Sciatic nerve (tissue), 2 donors: Measurements from ENCODE around the gene TUBA4B. TPM values are rescaled to one million over a fixed set of nuclear protein-coding genes. Genes with fewer than 3 reads are reported as not detected.

Experiments used
- ATAC-seq: fragments of 200-7000 bp; cut with Tn5 transposase; one replicate; pipeline ENCODE4 v1.9.1; 2020; ENCODE audit warnings: mild to moderate bottlenecking, moderate library complexity
- DNase-seq: peaks from one replicate; pipeline ENCODE4 v3.0.0-alpha.2; 2020; ENCODE audit warnings: low spot score
- intact Hi-C: fragments of 100-400 bp; cut with DNase I; formaldehyde crosslinking; loops from one replicate; pipeline ENCODE4 v1.14.2; 2022
- total RNA-seq: library from RNA; stranded (reverse); fragmentation: NEBNext Ultra II Directional; extraction: Animal tissue kit (Norgen Biotek cat#: 25700); gene quantifications from one replicate; pipeline ENCODE4 v1.2.1, GENCODE V29; 2021
- donor health status: DM: no; HTN: no; CAD: no.
- donor health status: DM: no; HTN: no; CAD: no.

Gene TUBA4B
- total RNA-seq: not detected

DNA sequence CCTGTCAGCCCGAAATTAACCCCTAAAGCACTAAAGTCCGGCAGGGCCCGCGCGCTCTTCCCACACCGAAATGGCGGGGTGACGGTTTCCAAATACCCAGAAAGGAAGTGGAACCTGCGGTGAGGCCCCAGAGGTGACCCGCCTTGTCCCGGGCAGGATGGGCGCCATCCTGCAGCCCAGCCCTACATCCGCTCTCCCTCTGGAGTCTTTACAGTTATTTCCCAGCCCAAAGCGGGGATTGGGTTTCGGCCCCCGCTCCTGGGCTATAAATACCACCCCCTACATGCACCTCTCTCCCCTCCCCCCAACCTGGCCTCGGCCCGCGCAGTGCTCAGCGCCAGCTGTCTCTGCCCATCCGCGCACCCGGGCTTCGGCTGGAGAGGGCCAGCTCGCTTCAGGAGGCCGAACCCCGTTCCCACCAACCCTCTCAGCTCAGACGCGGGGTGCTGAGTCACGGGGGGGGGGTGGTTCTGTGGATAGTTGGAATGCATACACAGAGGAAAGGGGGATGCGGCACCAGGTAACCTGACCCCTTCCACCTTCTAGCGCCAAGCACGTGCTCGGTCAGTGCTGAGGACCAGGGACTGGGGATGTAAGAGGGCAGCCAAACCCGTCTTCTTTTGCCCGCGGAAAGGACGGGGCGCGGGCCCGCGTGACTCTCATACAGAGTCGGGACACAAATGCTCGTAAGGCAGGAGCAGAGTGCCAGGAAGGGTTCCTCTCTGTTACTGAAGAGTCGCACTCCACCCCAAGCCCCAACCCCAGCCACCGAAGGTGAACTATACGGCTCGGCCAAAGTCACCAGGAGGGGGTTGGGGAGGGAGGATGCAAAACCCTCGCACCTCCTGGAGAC lies at the start of gene TUBA4B:
TSS of gene TUBA4B (plus strand) at position 344 of the 853 bp plus-strand sequence. CDS start at position 509, 165 bp downstream.
- ATAC-seq: peak; percentile 43
- intact Hi-C loops: no loop called here

DNA sequence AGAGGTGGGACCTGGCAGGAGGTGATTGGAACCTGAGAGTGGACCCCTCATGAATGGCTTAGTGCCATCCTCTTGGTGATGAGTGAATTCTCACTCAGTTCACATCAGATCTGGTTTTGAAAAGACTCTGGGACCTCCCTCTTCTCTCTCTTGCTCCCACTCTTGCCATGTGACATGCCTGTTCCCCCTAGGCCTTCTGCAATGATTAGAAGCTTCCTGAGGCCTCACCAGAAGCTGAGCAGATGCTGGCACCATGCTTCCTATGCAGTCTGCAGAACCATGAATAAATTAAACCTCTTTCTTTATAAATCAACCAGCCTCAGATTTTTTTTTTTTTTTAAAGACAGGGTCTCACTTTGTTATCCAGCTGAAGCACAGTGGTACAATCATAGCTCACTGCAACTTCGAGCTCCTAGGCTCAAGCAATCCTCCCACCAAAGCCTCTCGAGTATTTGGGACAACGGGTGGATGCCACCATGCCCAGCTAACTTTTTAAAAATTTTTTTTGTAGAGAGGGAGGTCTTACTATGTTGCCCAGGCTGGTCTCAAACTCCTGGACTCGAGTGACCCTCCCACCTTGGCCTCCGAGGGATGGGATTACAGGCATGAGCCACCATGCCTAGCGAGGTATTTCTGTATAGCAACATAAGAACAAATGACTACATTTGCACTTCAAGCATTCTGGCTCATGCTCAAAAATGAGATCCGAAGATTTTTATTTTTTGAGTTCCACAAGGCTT lies 48.4 kb upstream of the TUBA4B start:
- ATAC-seq (no peak), DNase-seq (no peak)
- intact Hi-C loops: no loop called here

More for the DNA sequence above, at the start of gene TUBA4B:
- DNase-seq: peak; percentile 63

DNA sequence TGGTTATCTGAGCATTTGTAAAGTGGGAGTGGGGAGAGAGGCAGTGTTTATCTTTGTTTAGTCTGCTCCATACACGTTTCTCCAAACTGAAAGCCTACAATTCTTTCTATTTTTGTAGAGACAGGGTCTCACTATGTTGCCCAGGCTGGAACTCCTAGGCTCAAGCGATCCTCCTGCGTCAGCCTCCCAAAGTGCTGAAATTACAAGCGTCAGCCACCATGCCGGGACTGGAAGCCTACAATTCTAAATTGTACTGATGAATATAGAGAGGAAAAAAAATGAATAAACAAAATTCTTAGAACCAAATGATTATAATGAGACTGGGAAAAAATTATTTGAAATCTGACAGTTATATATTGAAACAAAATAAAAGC lies 47.9 kb upstream of the TUBA4B start:
- ATAC-seq (no peak), DNase-seq (no peak)
- intact Hi-C loops: no loop called here

DNA sequence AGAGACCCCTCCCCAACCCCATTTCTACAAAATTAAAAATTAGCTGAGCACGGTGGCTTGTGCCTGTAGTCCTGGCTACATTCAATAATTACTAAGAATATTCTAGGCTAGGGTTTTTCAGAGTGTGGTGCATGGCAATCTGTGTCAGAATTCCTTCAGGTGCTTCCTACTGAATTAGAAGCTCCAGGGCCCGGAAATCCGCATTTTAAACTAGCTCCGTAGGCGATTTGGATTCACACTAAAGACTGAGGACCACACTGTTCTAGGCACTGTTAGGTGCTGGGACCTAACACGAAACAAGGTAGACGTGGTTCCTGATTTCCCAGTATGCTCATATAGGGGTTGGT lies 47.1 kb upstream of the TUBA4B start:
- intact Hi-C loops: no loop called here
- DNase-seq (no peak), ATAC-seq (no peak)

DNA sequence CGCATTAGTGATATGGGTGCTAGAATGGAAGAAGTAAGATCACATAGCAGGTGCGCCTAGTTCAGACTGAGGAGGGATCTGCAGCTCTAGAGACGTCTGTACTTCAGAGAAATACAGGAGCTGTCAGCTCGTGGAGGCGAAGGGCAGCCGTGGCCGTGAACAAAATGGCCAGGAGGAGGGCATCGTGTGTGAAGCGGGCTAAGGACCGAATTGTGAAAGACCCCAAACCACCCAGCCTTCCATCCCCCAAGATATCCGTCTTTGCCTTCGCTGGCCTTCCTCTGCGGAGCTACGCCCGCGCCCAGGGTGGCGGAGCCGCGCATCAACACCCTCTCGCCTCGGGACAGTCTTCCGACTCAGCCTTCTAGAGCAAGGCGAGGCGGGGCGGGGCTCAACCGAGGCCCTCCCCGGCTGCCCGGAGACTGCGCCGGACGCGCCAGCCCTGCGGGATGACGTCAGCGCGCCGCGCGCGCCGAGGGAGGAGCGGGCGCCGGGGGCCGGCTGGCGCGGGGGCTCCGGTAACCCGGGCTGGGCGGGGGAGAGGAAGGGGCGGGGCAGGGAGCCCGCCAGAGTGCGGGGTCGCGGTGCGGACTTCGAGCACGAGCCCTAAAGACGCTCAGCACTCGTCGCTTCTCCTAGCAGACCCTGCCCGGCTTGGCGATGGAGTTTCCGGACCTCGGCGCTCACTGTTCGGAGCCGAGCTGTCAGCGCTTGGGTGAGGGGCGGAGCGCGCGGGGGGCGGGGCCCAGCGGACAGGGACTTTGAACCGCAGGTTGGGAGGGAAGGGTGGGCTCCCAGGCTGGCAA lies 46.5 kb upstream of the TUBA4B start, which contains the start of gene ZFAND2B:
TSS of gene ZFAND2B (plus strand) at position 455 of the 806 bp plus-strand sequence. CDS start at position 661, 206 bp downstream.
- intact Hi-C loops: no loop called here
- peak; percentile 97 for DNase-seq
- peak; percentile 96 for ATAC-seq

DNA sequence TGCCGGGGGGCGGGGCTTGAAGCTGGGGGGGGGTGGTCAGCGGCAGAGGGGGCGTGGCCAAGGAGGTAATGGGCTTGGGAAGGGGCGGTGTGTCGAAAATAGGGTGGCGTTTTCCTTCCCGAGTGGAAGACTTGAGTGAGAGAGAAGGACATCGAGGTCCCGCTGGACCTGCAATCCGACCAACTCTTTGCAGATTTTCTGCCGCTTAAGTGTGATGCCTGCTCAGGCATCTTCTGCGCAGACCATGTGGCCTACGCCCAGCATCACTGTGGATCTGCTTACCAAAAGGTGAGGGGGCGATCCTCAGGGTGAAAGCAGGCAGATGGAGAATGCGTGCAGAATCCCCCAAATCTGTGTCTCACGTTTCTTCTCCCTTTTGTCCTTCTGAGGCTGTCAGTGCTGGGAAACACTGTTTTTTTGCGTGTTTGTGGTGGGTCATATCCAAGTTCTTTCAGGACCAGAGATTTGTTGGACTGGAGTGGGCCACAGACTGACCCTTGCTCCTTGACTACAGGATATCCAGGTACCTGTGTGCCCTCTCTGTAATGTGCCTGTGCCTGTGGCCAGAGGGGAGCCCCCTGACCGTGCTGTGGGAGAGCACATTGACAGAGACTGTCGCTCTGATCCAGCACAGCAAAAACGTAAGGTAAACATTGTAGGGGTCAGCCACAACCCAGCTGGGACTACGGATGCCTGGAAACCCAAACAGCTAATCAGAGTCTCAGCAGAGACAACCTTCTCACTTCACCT lies 45.7 kb upstream of the TUBA4B start:
- intact Hi-C loops: no loop called here
- peak; percentile 1 for ATAC-seq
- DNase-seq: no peak

DNA sequence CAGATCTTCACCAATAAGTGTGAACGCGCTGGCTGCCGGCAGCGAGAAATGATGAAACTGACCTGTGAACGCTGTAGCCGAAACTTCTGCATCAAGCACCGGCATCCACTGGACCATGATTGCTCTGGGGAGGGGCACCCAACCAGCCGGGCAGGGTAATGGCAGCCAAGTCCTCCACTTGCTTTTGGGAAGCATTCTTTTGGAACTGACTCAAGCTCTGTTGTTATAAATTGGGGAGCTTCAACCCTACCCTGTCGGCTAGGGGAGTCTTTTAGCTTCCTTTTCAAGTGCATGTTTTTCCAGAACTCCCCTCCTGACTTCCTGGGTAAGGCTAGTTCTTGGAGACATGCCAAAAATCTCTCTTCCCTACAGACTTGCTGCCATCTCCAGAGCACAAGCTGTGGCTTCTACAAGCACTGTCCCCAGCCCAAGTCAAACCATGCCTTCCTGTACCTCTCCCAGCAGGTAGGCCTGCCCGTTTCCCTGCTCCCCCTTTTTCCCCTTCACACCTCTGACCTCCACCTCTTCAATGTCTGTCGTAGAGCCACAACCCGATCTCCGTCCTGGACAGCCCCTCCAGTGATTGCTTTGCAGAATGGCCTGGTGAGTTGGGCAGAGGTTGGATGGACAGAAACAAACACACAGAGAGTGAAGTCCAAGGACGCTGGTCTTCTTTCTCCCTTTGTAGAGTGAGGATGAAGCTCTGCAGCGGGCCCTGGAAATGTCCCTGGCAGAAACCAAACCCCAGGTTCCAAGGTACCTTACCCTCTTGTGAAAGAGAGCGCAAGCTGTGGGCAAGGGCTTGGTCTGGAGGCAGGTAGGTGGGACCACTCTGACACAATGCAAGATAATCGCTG lies 44.9 kb upstream of the TUBA4B start:
- DNase-seq: no peak
- intact Hi-C loops: no loop called here
- no peak for ATAC-seq

DNA sequence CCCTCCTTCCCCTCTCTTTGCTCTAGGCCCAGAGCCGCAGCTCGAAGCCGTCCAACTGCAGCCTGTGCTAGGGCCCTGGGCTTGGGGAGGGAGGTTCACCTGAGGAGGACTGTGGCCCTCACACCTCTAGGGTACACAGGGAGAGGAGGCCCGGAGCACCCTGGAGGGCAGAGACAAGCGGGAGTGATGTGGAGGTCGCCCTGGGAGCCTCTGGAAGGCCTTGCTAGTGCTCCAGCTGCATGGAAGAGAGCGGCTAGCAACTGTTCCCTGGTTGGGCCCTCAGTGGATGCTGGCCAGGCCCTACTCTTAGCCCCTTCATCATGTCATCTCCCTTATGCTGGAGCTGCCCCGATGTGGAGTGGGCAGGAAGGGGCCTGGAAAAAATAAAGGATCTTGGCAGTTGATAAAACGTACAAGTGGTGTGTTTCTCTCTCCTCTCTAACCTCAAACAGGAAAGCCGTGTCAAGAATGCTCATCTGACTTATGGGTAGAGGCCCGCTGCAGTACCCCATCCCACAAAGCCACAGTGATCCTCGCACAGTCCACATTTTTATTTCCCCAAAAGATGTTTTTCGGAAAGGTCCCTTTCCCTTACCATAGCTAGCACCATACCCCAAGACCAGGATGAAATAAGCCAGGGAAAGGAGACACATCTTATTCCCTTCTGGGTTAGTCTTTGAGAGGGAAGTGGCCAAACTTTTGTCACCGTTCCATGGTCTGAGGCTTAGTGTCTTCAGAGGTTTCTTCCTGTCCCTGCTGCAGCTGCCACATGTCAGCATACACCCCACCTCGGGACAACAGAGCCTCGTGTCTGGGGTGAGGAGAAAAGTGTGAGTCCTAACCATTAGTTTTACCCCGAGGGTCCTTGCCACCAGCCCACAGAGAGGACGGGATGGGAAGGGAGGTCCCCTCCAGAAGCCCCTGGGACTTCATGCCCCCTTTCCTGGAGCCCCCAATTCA lies 43.5 kb upstream of the TUBA4B start:
- DNase-seq (no peak), ATAC-seq (no peak)
- intact Hi-C loops: no loop called here

DNA sequence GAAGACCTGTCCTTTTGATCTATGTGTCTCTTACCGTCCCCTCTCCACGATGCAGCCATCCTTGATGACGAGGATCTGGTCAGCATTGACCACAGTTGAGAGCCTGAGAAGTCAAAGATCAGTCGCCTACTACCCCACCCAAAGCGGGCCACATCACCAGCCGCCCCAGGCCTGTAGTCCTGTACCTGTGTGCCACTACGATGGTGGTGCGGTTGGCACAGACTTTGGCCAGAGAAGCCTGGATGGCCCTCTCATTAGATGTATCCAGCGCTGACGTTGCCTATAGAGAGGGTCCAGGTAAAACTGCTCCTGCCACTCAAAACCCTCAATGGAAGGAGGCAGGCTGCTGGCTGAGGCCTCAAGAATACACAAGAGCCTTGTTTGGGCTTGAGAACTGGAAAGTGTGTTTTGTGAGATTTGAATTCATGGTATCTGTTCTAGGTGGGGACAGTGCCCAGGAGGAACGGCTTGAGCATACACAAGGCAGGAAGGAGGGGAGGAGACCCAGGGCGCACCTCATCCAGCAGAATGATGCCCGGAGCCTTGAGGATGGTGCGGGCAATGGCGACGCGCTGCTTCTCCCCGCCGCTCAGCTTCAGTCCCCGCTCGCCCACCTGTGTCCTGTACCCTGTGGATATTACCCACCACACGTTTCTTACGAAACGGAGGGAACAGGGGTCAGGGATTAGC lies 42.7 kb upstream of the TUBA4B start:
- ATAC-seq (no peak), DNase-seq (no peak)
- intact Hi-C loops: no loop called here

DNA sequence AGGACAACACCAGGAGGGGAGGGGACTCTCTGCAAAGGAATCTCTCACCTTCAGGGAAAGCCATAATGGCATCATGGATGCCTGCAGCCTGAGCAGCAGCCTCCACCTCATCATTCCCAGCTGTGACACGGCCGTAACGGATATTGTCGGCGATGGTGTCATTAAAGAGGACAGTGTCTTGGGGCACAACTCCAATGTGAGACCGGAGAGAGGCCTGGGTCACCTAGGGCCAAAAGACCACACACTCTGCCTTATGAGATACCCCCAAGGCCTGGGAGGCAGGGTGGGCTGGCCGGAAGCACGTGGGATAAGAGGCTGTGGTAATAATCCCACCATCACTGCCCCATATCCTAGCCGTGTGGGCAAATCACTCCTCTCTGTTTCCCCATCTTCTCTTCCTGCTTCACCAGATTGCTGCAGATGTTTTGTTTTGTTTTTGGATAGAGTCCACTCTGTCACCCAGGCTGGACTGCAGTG lies 42.1 kb upstream of the TUBA4B start:
- ATAC-seq (no peak), DNase-seq (no peak)
- intact Hi-C loops: no loop called here

DNA sequence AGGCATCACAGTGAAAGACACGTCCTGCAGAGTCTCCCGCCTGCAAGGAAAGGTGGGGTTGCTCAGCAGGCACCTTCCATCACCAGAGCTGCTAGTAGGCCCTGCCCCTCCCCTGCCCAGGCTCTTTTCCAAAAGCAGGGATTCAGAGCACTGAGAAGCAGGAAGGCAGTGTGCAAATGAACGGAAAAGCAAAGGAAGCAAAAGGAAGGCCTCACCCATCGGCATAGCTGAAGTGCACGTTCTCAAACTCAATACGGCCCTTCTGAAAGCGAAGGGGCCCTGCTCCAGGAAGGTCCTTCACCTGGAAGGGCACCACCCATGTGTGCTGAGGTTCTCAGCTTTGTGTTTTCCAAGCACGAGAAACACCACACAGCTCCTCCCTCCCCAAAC lies 40.0 kb upstream of the TUBA4B start:
- DNase-seq (no peak), ATAC-seq (no peak)
- intact Hi-C loops: no loop called here

DNA sequence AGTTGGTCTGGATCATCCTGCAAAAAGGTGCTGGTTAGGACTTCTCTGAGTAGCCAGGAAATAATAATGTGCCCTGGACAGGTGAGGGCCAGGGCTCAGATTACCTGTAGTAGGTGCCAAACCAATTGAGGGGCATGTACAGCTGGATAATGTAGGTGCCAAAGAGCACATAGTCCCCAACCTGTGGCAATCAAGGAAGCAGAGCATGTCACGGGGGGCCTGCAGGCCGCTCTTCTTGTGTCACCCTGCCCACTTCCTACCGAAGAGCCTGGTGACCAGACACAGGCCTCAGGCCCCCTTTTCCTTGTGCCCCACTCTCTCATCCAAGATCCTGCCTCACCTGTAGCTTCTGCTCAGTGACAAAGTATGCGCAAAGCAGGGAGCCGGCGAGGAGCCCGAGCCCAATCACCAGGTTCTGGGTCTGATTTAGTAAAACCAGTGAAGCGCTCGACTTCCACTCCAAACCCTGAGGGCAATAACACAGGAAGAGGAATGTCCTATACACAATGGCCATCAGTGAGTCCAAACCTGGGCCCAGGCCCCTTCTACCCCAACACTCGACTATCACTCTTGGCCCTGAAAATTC lies 39.5 kb upstream of the TUBA4B start:
- intact Hi-C loops: no loop called here
- ATAC-seq (no peak), DNase-seq (no peak)

DNA sequence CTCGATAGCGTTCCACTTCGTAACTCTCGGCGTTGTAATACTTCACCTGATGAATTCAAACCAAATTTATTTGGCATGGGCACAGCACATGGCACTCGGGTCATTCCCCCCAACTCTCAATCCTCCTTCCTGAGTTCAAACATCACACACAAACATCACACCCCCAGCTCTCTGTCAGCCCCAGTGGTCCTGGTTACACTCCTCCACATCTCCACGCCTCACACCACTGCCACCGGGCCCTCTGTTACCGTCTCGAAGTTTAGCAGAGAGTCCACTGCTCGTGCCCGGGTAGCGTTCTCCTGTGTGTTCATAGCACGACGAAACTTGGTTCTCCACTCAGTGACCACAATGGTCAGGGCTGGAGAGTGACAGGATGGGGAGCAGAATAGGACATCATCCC lies 38.9 kb upstream of the TUBA4B start:
- intact Hi-C loops: no loop called here
- ATAC-seq (no peak), DNase-seq (no peak)

DNA sequence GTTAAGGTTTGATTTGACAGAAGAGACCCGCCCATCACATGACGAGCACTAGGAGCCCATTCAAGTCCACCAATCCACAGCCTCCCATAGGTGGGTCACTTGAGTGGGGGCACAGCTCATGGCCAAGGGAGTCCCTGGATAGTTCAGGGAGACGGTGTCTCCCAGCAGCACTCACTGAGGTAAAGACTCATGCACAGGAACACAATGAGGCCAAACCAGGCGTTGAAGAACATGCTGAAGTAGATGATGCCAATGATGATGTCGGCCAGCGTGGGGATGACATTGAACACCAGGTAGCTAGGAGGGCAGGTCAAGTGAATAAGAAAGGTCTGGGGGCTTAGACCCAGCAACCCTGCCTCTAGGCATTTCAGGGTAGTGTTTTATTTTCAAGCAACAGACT lies 38.3 kb upstream of the TUBA4B start:
- ATAC-seq: no peak
- no peak for DNase-seq
- intact Hi-C loops: loop anchor here (5.0 kb wide), 2 partner anchors 37 to 817 kb away; partner anchors contain the start of genes CNPPD1, CTDSP1 and RETREG2

DNA sequence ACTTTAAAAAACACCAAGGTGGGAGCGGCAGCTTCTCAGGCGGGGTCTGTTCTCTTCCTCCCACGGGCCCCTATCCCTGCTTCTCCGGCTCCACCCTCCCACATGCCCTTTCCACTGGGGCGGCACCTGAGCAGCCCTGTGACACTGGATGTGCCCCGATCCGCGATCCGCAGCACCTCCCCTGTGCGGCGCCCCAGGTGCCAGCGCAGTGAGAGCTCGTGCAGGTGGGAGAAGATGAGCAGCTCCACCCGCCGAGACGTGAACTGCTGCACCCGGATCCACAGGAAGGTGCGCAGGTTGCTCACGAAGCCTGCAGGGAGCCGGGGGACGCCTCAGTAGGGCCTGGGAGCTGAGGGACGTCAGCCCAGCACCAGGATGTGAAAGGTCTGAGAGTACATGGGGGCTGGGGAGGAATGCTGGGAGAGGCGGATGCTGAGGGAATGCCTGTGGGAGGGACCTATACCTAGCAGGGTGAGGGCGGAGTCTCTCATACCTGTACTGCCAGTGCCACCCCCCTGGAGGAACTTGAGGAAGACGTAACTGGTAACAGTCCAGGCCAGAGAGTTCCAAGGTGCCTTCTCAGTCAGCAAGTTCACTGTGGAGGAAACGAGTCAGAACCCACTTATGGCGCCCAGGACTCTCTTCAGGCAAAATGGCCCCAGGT lies 37.0 kb upstream of the TUBA4B start:
- no peak for DNase-seq
- intact Hi-C loops: loop anchor here (5.0 kb wide), 2 partner anchors 39 to 819 kb away; partner anchors contain the start of genes CNPPD1, CTDSP1 and RETREG2
- no peak for ATAC-seq
